Testis (tissue), 2 donors: ENCODE data around the gene TRIOBP.

Experiments
- CTCF ChIP-seq, 3 experiments: fragments of 450-650 bp in 2 of 3; fragments of 200-600 bp in 1 of 3; sonication (generic) in 1 of 3; IDR thresholded peaks; one replicate each; pipeline ENCODE4 v1.5.1; 2016 to 2019; ENCODE audit warnings: antibody characterized with exemption in 3 of 3, mild to moderate bottlenecking in 2 of 3, moderate library complexity in 1 of 3
- POLR2A ChIP-seq: fragments of 450-650 bp; IDR thresholded peaks from one replicate; pipeline ENCODE4 v1.6.1; 2017; ENCODE audit warnings: antibody characterized with exemption, mild to moderate bottlenecking, moderate library complexity

GRCh38 chr22:37765953-37766576 is 69.2 kb downstream of the TRIOBP start:
- TF ChIP-seq CTCF (IDR thresholded peaks at IDR 0.05) (no peak), POLR2A (no peak)
